BE2C (cell line): ENCODE results near the gene SNX30.

Experiments
- DNase-seq: peaks from one replicate; pipeline ENCODE4 v3.0.0-alpha.2; 2020
- H3K27me3 ChIP-seq: fragments of 250-450 bp; sonication (Bioruptor Pico); 2 replicates; pipeline ENCODE4 v1.5.1; 2020; ENCODE audit warnings: mild to moderate bottlenecking
- H3K36me3 ChIP-seq: fragments of 250-450 bp; sonication (Bioruptor Pico); 2 replicates; pipeline ENCODE4 v1.5.1; 2020; ENCODE audit warnings: mild to moderate bottlenecking
- H3K4me1 ChIP-seq: fragments of 250-450 bp; sonication (Bioruptor Pico); 2 replicates; pipeline ENCODE4 v1.5.1; 2020
- H3K4me3 ChIP-seq: 2 replicates; pipeline ENCODE4 v1.5.1; 2011; ENCODE audit warnings: low read depth, low read length
- H3K9me3 ChIP-seq: fragments of 250-450 bp; sonication (Bioruptor Pico); 2 replicates; pipeline ENCODE4 v1.5.1; 2020
- TF ChIP-seq, protein P1 (sequence below): IDR thresholded peaks from 2 replicates; pipeline ENCODE4 v1.5.1; 2012; ENCODE audit warnings: mild to moderate bottlenecking, low read depth, low read length

Gene SNX30

GRCh38 chr9:112783551-112783954 lies 33.0 kb downstream of the SNX30 start:
- H3K4me3 ChIP-seq, result no peak overlapping the region
- no peak for DNase-seq
- H3K9me3 ChIP-seq, result no peaks in the 10 kb centered on the region
- no peaks in the 10 kb centered on the region for H3K27me3 ChIP-seq
- H3K4me1 ChIP-seq, result no peaks in the 10 kb centered on the region
- TF ChIP-seq, protein P1, sequence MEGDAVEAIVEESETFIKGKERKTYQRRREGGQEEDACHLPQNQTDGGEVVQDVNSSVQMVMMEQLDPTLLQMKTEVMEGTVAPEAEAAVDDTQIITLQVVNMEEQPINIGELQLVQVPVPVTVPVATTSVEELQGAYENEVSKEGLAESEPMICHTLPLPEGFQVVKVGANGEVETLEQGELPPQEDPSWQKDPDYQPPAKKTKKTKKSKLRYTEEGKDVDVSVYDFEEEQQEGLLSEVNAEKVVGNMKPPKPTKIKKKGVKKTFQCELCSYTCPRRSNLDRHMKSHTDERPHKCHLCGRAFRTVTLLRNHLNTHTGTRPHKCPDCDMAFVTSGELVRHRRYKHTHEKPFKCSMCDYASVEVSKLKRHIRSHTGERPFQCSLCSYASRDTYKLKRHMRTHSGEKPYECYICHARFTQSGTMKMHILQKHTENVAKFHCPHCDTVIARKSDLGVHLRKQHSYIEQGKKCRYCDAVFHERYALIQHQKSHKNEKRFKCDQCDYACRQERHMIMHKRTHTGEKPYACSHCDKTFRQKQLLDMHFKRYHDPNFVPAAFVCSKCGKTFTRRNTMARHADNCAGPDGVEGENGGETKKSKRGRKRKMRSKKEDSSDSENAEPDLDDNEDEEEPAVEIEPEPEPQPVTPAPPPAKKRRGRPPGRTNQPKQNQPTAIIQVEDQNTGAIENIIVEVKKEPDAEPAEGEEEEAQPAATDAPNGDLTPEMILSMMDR, result no peak
- H3K36me3 ChIP-seq, result no peaks in the 10 kb centered on the region

DNA sequence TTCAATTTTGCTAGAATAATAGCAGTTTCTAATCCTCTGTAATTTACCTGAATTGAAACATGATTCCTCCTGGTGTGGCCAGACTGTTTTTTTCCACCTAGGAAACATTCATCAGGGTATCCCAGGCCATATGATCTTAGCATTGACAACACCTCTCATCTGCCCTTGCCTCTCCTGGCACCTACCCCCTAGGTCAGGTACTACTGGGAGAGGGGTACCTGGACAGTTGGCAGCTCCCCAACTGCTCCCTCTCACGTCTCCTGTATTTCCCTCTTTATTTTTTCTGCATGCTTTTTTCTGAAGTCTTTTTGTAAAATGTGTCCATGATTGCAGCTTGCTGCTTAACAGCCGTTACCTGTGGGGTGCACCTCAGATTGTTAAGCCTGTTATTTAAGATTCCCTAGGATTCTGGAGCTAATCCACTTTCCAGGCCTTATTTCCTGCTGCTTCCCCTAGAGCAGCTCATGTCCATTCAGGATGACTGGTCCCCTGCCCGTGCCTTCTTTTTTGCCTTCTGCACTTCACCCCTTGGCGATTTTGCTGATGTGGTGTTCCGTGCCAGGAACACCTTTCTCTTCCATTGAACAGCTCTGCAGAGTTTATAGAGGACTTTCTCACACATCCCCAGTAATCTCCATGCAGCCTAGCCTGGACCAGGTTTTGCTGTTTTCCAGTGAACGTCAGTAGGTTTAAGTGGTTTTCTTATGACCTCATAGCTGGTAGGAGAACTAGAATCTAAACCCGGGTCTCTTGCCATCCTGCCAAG lies 33.6 kb downstream of the SNX30 start:
- H3K9me3 ChIP-seq, result no peaks in the 10 kb centered on the region
- H3K4me1 ChIP-seq, result no peaks in the 10 kb centered on the region
- DNase-seq, result peak; percentile 38
- TF ChIP-seq, protein P1, result no peak
- no peaks in the 10 kb centered on the region for H3K27me3 ChIP-seq
- H3K4me3 ChIP-seq, result peak overlapping the region; percentile 7; the same call in 1 of the 2 replicates
- H3K36me3 ChIP-seq, result no peaks in the 10 kb centered on the region

DNA sequence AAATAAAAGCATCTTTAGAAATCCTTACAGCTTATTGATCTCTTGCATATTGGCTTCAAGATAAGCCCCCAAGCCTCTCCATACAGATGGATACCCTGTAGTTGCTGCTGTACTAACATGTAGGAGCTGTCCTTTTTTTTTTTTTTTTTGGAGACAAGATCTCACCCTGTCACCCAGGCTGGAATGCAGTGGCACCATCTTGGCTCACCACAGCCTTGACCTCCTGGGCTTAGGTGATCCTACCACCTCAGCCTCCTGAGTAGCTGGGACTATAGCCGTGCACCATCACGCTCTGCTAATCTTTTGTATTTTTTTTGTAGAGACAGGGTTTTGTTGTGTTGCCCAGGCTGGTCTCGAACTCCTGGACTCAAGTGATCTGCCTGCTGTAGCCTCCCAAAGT lies 35.4 kb downstream of the SNX30 start:
- TF ChIP-seq, protein P1, result no peak
- H3K9me3 ChIP-seq, result no peaks in the 10 kb centered on the region
- no peaks in the 10 kb centered on the region for H3K27me3 ChIP-seq
- no peak overlapping the region for H3K4me3 ChIP-seq
- no peak for DNase-seq
- H3K36me3 ChIP-seq, result no peaks in the 10 kb centered on the region
- H3K4me1 ChIP-seq, result no peaks in the 10 kb centered on the region

GRCh38 chr9:112786829-112787520 lies 36.4 kb downstream of the SNX30 start:
- TF ChIP-seq, protein P1, result no peak
- no peak overlapping the region for H3K4me3 ChIP-seq
- no peak for DNase-seq
- no peaks in the 10 kb centered on the region for H3K36me3 ChIP-seq
- H3K27me3 ChIP-seq, result no peaks in the 10 kb centered on the region
- no peaks in the 10 kb centered on the region for H3K9me3 ChIP-seq
- H3K4me1 ChIP-seq, result no peaks in the 10 kb centered on the region

DNA sequence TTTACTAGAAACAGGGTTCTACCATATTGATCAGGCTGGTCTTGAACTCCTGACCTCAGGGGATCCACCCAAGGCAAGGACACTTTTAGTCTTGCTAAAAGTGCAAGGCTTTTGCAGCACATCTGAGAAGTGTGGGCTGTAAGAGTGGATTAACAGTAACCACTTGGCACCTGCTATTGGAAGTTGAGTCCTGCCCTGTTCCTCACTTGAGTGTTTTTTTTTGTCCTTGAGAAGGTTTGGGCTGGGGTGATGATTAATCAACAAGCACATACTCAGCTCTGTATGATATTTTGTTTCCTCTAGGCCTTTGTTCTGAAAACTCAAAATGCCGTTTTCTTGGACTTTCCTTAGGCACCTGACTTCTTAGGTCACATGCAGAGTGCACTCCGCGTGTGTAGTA lies 37.4 kb downstream of the SNX30 start:
- TF ChIP-seq, protein P1, result no peak
- H3K9me3 ChIP-seq, result no peaks in the 10 kb centered on the region
- DNase-seq, result no peak
- H3K4me3 ChIP-seq, result no peak overlapping the region
- no peaks in the 10 kb centered on the region for H3K36me3 ChIP-seq
- no peaks in the 10 kb centered on the region for H3K4me1 ChIP-seq
- no peaks in the 10 kb centered on the region for H3K27me3 ChIP-seq

DNA sequence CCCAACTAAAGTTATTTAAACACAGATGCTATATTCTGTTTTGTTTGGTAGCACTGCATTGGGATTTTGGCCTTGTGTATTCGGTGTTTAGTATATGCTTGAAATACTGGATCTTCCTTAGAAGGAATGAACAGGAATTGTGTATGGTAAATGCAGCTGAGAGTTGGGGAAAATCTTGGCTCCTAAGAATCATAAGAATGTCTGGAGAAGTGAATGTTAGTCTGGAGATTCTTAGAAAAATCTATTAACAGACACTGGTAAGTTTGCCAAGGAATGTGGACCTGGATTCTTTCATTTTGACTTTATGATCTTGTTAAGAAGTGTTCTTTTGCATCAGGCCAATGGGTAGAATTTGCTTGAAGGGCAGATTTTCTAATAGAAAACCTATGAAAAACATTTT lies 38.9 kb downstream of the SNX30 start:
- no peak for DNase-seq
- Histone ChIP-seq H3K4me1 (no peaks in the 10 kb centered on the region), H3K36me3 (no peaks in the 10 kb centered on the region), H3K27me3 (no peaks in the 10 kb centered on the region), H3K4me3 (no peak overlapping the region), H3K9me3 (no peaks in the 10 kb centered on the region)
- TF ChIP-seq, protein P1, result no peak
